Fibroblast of peridontal ligament (primary cell): ENCODE data around the gene UNC5CL.
"Not testable (repeated sequence)": the region's sequence is repeated elsewhere in the genome, so short reads cannot be mapped to it uniquely, and the experiment has no call there.

ENCODE experiments used
- DNase-seq: peaks from one replicate; pipeline ENCODE4 v3.0.0-alpha.2; 2010; ENCODE audit errors: extremely low read depth

Gene UNC5CL

DNA sequence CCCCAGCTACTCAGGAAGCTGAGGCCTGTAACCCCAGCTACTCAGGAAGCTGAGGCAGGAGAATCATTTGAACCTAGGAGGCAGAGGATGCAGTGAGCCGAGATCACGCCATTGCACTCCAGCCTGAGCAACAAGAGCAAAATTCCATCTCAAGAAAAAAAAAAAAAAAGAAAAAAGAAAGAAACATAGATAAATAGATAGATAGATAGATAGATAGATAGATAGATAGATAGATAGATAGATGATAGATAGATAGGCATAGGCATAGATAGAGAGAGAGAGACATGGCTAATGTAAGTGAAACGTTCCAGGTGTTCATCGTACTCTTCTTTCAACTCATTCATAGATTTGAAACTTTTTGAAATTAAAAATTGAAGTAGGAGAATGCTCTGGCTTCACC, 32.0 kb downstream of the UNC5CL start:
- not testable (repeated sequence) for DNase-seq

DNA sequence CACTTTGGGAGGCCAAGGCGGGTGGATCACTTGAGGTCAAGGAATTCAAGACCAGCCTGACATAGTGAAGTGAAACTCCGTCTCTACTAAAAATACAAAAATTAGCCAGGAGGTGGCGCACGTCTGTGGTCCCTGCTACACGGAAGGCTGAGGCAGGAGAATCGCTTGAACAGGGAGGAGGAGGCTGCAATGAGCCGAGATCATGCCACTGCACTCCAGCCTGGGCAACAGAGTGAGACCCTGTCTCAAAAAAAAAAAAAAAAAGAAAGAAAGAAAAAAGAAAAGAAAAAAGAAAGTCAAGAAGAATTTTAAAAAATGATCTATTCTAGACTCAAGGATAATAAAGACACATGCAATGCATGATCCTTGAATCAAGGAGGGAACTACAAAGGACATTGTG, 32.8 kb downstream of the UNC5CL start:
- DNase-seq: peak; percentile 67

DNA sequence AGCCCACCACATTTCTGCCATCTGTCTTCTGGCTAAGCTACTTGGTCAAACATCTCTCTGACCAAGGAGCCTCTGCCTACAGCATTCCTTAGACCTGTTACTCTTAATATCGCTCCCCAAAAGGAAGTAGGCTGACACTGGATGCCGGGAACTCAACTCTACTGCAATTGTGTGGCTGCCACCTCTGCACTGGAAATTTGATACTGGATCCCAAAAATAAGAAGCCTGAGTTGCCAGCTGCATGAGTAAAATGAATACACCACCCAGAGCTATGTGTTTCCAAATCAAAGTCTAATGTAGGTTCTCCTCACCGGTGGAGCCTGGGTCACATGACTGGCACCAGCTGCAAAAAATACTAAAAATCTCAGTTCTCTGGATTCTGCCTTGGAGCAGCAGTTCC, 36.9 kb downstream of the UNC5CL start:
- DNase-seq: no peak

DNA sequence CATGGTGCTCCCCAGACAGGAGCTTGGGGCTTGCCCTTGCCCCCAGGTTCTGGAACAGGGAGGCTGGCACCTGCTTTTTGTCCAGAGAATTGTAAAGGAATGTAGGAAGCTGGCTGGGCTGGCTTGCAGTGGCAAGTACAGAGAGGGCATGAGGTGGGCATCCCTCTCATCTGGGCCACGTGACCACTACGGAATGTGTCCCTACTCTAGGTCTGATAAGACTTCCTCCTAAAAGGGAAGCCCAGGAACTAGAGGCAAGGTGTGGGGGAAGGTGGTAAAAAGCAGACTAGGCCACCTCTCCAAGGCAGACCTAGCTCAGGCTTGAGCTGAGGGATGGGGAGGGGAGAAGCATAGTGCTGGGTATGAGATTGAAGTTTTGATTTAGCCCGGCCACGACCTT, 38.8 kb downstream of the UNC5CL start:
- no peak for DNase-seq

DNA sequence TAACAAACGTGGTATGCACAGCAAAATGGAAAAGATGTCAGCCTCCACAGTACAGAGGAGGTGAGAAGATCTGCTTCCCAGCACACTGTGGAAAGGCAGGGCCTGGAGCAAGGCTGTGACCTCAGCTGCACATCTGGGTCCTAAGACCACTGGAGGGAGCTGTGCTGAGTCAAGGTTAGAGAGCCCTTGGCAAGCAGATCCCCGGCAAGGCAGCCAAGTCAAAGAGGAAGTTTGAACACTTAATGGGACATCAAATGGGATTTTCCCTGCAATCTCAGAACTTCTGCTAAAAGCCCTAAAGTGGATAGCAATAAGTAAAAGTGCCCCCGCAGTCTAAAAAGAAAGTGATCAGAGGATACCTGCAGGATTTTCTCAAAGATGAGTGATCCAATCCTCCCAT, 39.5 kb downstream of the UNC5CL start:
- DNase-seq: peak; percentile 18

DNA sequence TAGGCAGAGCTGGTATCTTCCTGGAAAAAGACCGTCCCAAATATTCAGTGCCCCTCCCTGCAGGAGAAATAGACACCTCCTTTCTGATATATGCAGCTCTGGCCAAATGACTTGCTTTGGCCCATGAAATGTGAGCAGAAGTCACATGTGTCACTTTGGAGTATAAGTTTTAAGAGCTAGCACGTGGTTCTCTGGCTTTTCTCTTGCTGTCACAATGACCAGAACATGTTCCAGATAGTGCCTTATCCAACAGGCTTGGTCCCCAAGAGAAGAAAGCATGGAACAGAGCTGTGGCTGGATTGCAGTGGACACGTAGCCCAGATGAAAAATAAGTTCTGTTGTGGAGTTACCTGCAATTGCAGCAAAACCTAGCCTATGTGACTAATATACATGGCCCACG, 40.4 kb downstream of the UNC5CL start:
- DNase-seq: no peak

DNA sequence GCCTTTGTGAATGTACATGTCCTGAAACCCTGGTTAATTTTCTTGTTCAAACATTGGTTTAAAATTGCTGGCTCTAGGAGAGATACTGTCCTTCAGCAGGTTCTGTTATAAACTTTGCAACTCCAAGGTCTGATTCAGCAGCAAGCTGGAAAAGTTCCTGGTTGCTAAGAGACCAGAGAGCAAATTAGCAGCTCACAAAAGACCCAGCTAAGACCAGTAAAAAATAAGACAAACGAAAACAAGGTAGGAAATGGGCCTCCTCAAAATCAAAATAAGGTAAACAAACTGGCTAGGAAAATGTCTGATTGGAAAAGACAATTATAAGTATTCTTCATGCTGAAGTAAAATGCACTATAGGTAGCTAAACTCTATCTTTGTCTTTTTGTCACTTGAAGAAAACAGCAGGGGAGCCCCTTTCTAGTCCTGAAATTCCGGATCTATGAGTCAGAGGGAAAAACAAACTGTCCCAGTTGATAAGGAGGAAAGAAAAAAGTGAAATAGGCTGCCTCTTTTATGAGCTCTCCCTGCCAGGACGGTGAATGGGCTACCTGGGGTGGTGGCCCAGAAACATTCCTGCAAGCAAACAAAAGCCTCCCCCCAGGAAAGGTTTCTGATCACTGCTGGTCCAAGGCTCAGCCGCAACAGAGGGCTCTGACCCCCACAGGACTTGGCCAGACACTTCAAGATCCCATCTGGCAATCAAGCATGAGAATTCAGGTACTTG, 41.6 kb downstream of the UNC5CL start:
- DNase-seq: peak; percentile 40

DNA sequence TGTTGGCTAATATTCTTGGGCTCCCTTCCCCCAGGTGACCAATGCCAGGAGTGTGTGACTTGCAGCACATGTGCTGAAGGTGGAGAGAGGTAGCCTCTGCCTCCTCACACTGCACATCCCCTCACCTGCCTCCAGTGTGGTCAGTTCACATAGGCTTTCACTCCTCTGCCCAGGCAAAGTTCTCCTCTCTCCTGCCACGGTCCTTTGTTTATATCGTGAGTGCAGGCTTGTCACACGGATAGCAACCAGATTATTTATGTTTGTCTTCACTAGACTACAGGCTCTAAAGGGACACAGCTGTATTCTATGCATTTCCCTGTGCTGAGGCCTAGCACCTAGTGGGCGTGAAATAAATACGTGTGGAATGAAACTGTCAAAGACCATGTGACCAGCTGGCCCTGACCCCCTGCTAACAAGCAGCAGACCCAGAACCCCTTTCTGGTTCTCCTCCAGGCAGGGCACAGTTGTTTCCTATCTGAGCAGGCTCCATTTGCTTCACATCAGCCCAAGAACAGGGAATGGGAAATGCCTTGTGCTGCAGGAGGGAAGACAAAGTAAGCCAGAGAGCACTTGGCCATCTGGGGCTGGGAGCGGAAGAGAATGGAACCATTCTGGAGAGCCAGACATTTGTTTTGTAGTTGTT, 42.3 kb downstream of the UNC5CL start:
- DNase-seq: no peak

DNA sequence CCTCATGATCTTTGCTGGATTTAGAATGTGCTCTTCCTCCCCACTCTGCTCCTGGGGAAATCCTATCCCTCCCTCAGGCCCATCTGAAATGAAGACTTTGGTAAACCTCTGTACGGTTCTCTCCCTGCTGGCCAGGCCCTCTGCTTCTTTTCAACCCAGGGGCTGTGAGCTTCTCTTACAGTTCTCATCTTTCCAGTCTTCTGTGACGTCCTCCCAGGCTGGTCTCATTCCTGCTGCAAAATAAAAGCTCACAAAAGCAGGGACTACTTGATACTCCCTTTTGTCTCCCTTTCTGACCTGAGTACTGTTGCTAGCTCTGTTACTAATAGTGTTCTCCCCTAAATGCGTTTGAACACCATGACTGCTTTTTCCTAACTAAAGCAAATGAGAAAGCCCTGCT, 46.3 kb downstream of the UNC5CL start:
- no peak for DNase-seq

DNA sequence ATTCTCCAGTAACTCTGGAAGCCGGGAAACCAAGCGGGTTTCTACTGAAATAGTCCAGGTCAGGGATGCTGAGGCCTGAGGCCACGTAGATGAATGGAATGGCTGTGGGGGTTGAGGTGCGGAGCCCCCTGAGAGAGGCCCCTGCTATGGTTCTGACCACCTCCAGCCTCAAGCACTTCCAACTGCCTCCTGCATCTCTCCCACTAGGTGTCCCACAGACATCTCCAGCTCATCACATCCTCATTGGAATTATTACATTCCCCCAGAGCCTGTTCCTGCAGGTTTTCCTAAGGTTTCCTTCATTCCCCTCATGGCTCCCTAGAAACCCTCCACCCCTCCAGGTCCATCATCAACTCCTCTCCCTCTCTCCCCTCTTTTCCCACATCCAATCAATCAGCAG, 48.7 kb downstream of the UNC5CL start:
- no peak for DNase-seq

DNA sequence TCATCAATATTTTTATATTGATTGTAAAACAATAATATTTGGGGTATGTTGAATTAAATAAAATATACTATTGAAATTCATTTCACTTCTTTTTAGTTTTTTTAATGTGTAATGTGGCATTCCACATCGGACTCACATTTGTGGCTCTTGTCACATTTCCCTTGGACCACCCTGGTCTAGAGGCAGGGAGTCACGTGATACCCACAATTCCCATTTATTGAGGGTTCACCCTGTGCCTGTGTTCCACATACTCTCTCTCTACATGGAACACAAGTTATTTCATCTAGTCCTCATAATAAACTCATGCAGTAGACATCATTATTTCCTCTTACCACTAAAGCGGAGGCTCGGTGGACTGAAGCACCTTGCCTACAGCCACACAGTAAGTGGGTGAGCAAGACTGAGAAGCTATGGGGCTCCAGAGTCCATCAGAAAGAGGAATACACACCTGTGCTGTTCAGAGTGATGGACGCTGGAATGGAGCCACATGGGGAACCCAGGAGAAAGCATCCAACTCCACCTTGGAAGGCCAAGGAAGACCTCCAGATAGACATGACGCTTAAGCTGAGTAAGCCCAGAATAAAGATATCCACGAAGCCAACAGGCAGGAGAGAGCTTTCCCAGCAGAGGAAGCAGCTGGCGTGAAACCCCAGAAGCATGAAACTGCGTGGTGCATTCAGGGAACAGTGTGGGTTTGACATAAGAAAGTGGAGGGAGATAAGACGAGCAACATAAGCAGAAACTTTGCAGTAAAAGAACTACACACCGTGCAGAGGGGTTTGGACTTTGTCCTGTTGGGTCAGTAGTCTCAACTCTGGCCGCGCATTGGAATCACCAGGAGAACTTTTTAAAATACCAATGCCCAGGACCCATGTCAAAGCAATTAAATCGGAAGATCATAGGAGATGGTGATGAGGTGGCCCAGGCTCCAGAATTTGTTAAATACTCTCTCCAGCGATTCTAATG, 49.5 kb downstream of the UNC5CL start:
- DNase-seq: no peak

DNA sequence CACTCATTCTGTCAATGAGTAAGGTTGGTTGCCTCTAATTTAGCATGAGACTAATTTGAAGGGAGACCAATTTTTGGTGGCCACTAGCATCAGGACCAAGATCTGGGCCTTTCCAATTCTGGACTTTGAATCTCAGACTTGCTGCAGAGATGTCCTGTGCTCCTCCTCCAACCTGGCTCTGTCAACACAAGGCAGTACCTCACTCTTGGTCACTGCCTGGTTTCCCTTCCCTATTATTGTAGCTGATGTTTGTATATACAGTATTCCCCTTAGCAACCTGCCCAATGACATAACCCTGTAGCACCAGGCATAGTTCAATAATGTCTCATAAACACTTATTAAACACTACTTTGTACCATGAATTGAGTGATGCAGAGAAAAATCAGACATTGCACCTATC, 50.4 kb downstream of the UNC5CL start:
- DNase-seq: no peak

DNA sequence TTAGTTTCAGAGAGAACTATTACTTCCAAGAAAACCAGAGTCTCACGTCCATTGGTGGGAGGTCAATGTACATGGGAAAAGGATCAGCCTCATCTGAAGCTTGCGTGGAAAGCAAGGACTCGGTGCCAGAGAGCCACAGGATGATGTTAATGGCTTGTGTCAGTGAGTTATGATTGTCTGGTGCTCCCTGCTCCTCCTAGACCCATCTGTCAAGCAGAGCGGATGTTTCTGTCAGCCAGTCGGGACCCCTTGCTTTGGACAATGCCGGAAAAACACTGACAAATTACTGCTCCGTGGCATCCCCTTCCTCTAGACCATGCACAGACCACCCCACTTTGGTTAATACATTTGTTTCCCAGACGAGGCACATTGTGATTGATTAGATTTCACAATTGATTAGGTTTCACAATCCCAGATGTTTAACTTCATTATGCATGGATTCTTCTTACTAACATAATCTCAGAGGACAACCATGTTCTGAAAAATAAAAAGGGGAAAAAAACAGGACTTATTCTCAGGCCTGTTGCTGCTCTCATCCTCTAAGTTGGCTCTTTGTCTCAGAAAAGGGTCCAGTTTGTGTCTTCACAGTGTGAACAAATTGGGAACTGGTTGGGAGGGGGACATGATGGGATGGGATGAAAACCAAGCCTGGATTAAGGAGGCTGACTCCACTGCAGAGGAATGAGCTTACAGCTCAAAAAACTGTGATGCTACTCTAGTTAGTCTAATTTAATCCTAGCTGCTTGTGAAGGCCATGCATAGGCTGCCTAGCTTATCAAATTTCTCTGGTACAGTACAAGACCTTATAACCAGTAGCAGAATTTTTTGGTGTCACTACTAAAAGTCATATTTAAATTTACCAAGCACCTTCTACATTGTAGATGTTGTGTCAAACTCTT, 51.9 kb downstream of the UNC5CL start:
- no peak for DNase-seq

DNA sequence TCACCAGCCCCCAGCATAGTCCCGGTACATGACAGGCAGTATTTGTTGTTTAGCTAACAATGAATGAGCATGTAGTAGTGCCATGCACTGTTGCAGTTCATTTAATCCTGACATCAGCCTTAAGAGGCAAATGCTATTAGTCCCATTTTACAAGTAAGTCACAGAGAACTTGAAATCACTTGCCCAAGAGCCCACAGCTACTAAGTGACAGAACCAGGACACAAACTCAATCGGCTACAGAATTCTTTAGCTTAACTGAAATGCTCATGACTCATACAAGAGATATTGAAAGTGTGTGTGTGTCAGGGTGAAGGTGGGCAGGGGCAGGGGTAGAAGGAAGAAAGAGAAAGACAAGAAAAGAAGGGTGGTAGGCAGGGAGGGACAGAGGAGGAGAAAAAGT, 52.7 kb downstream of the UNC5CL start:
- no peak for DNase-seq

DNA sequence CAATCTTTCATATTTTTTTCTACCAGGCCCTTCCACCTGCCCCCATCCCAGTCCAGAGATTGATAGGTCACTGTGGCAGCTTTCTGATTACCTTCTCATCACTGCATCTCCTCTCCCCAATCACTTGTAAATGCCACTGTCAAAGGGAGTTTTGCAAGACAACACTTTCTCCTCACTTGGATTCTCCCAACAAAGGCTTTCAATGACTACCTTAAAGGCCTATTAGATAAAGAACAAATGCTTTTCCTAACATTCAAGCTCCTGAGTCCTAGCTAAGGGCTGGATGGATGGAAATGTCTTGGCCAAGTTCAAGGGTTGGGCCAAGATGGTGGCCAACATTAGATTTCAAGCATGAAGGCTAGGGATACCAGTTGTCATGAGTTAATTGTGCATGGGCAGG, 55.3 kb downstream of the UNC5CL start:
- no peak for DNase-seq

DNA sequence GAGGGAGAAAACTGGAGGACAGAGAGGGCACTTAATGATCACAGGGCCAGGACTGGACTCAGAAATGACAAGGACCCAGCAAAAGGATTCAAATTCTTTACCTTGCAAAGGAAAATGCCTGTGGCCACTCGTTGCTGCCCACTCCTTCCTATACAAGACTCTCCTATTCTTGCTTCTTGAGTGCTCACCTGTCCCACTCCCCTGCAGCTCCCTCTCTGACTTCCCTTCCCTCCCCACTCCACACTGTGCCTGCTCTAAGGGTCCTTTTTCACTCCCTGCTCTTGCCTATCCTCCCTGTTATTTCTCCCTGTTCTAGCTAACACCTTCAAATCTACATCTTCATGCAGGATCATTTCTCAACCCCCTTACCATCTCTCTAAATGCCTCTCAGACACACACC, 56.1 kb downstream of the UNC5CL start:
- no peak for DNase-seq

DNA sequence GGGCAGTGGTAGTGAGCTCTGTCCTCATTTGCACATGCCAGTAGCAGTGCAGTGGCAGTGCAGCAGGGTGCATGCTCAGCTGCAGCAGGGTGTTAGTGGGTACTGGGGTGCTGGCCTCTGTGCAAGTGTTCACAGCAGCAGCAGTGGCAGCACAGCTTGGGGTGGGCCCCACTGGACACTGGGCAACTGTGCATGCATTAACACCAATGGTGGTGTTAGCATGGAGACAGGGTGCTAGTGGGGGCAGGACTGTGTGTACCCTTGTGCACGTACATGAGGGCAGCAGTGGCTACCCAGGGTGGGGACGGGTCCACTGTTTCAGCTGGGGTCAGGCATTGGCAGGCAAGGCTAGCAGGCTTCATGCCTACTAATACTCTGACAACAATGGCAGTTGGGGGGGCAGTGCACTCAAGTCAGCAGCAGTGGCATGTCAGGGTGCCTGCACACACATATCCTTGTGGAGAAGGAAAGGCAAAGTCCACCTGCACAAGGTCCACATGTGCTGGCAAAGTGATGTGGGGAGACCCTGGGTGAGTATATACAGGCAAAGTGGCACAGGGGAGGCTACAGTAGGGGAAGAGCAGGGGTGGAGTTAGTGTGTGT, 60.2 kb downstream of the UNC5CL start:
- no peak for DNase-seq

DNA sequence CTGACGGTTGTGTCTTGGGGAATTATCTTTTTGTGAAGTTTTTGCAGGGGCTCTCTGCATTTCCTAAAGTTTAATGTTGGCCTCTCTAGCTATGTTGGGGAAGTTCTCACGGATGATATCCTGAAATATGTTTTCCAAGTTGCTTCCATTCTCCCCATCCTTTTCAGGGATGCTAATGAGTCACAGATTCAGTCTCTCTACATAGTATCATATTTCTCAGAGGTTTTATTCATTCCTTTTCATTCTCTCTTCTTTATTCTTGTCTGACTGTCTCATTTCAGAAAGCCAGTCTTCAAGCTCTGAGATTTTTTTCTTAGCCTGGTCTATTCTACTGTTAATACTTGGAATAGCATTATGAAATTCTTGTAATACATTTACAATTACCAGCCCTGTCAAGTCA, 61.3 kb downstream of the UNC5CL start:
- no peak for DNase-seq

DNA sequence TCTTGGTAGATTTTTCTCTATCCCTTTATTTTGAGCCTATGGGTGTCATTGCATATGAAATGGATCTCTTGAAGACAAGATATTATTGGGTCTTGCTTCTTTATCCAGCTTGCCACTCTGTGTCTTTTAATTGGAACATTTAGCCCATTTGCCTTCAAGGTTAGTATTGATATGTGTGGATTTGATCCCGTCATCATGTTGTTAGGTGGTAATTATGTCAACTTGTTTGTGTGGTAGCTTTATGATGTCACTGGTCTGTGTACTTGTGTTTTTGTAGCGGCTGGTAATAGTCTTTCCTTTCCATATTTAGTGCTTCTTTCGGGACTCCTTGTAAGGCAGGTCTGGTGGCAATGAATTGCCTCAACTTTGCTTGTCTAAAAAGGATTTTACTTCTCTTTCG, 61.9 kb downstream of the UNC5CL start:
- DNase-seq: no peak
